OCI-LY3 (cell line): ENCODE data around the gene DNAJC24.

Experiments
- CTCF ChIP-seq: fragments of 200-600, 300-600 bp; sonication (generic); IDR thresholded peaks from 2 replicates; pipeline ENCODE4 v1.5.1; 2014; ENCODE audit warnings: antibody characterized with exemption, low read length, low read depth
- EZH2phosphoT487 ChIP-seq: fragments of 200-600 bp; shearing (Covaris generic); IDR thresholded peaks from 2 replicates; pipeline ENCODE4 v1.6.1; 2018; ENCODE audit warnings: antibody characterized with exemption, mixed run types, low read depth

- TF ChIP-seq CTCF (no peak), EZH2phosphoT487 (no peak)
Observed at GRCh38 chr11:31479066-31479465, 109.4 kb downstream of the DNAJC24 start.
